ENCODE measurements around the gene CHGA. TPM values are rescaled to one million over a fixed set of nuclear protein-coding genes. Genes with fewer than 3 reads are reported as not detected.

Gene CHGA
- total RNA-seq, 1 experiment from 2014 or later = not detected

GRCh38 chr14:92917956-92918355, 5.0 kb upstream of the CHGA start:
- CTCF ChIA-PET = no interaction called here
- no peaks in the 10 kb centered on the region for H3K9me3 ChIP-seq (ENCODE audit: control insufficient read depth, insufficient read depth, low read depth, low read length)
- H3K27ac ChIP-seq (ENCODE audit: low read length) = no peak overlapping the region
- TF ChIP-seq POLR2AphosphoS5 (IDR thresholded peaks at IDR 0.05; ENCODE audit: low read depth, low read length) (no peak), SIN3A (IDR thresholded peaks at IDR 0.05; ENCODE audit: borderline replicate concordance, insufficient read depth, low read depth, low read length) (no peak), CTCF (IDR thresholded peaks at IDR 0.05) (no peak), TCF7L2 (IDR thresholded peaks at IDR 0.05; ENCODE audit: low read depth, low read length) (no peak)
- TF ChIP-seq, protein P1, sequence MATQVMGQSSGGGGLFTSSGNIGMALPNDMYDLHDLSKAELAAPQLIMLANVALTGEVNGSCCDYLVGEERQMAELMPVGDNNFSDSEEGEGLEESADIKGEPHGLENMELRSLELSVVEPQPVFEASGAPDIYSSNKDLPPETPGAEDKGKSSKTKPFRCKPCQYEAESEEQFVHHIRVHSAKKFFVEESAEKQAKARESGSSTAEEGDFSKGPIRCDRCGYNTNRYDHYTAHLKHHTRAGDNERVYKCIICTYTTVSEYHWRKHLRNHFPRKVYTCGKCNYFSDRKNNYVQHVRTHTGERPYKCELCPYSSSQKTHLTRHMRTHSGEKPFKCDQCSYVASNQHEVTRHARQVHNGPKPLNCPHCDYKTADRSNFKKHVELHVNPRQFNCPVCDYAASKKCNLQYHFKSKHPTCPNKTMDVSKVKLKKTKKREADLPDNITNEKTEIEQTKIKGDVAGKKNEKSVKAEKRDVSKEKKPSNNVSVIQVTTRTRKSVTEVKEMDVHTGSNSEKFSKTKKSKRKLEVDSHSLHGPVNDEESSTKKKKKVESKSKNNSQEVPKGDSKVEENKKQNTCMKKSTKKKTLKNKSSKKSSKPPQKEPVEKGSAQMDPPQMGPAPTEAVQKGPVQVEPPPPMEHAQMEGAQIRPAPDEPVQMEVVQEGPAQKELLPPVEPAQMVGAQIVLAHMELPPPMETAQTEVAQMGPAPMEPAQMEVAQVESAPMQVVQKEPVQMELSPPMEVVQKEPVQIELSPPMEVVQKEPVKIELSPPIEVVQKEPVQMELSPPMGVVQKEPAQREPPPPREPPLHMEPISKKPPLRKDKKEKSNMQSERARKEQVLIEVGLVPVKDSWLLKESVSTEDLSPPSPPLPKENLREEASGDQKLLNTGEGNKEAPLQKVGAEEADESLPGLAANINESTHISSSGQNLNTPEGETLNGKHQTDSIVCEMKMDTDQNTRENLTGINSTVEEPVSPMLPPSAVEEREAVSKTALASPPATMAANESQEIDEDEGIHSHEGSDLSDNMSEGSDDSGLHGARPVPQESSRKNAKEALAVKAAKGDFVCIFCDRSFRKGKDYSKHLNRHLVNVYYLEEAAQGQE (IDR thresholded peaks at IDR 0.05; ENCODE audit: insufficient read depth in 1 of 2, low read depth in 2 of 2, low read length in 1 of 2) = no peak
- no peaks in the 10 kb centered on the region for H3K4me1 ChIP-seq (ENCODE audit: control insufficient read depth, insufficient read depth, low read length)
- ATAC-seq (no peak), DNase-seq (ENCODE audit: low read depth, low spot score) (no peak)
- intact Hi-C loops (cut with micrococcal nuclease; ENCODE audit: unreplicated experiment) = no loop called here
- no peaks in the 10 kb centered on the region; the same call in 1 of the 2 replicates for H3K27me3 ChIP-seq (ENCODE audit: control insufficient read depth, insufficient read depth, low read length)
- POLR2A ChIA-PET = no interaction called here
- H3K36me3 ChIP-seq (ENCODE audit: control insufficient read depth, insufficient read depth, low read length) = no peaks in the 10 kb centered on the region
- H3K4me3 ChIP-seq (ENCODE audit: low read depth in 2 of 2, low read length in 2 of 2) = no peak overlapping the region
- in situ Hi-C loops (cut with HindIII; ENCODE audit: low pct_unique_long_range_greater_than_20kb, low sequenced_read_pairs) = no loop called here
- no TSS peak for BruUV-seq (replicated peaks)

DNA sequence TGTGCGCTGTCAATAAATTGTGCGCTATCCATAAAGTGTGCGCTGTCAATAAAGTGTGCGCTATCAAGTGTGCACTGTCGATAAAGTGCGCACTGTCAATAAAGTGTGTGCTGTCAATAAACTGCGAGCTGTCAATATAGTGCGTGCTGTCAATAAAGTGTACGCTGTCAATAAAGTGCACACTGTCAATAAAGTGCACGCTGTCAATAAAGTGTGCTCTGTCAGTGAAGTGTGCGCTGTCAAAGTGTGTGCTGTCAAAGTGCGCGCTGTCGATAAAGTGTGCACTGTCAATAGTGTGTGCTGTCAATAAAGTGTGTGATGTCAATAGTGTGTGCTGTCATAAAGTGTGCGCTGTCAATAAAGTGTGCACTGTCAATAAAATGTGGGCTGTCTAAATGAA, 2.9 kb upstream of the CHGA start:
- BruUV-seq (replicated peaks) = no TSS peak
- H3K4me1 ChIP-seq (ENCODE audit: control insufficient read depth, insufficient read depth, low read length) = no peaks in the 10 kb centered on the region
- ATAC-seq = no peak
- no peak overlapping the region for H3K4me3 ChIP-seq (ENCODE audit: low read depth in 2 of 2, low read length in 2 of 2)
- POLR2A ChIA-PET = no interaction called here
- CTCF ChIA-PET = no interaction called here
- H3K27ac ChIP-seq (ENCODE audit: low read length) = no peak overlapping the region
- intact Hi-C loops (cut with micrococcal nuclease; ENCODE audit: unreplicated experiment) (no loop called here), in situ Hi-C loops (cut with HindIII; ENCODE audit: low pct_unique_long_range_greater_than_20kb, low sequenced_read_pairs) (no loop called here)
- H3K27me3 ChIP-seq (ENCODE audit: control insufficient read depth, insufficient read depth, low read length) = no peaks in the 10 kb centered on the region; the same call in 1 of the 2 replicates
- TF ChIP-seq, protein P1 (IDR thresholded peaks at IDR 0.05; ENCODE audit: insufficient read depth in 1 of 2, low read depth in 2 of 2, low read length in 1 of 2) = no peak
- TF ChIP-seq SIN3A (IDR thresholded peaks at IDR 0.05; ENCODE audit: borderline replicate concordance, insufficient read depth, low read depth, low read length) (no peak), POLR2AphosphoS5 (IDR thresholded peaks at IDR 0.05; ENCODE audit: low read depth, low read length) (no peak), CTCF (IDR thresholded peaks at IDR 0.05) (no peak), TCF7L2 (IDR thresholded peaks at IDR 0.05; ENCODE audit: low read depth, low read length) (no peak)
- no peaks in the 10 kb centered on the region for H3K9me3 ChIP-seq (ENCODE audit: control insufficient read depth, insufficient read depth, low read depth, low read length)
- DNase-seq (ENCODE audit: low read depth, low spot score) = no peak
- H3K36me3 ChIP-seq (ENCODE audit: control insufficient read depth, insufficient read depth, low read length) = no peaks in the 10 kb centered on the region

Measured in Panc1 (cell line).